ENCODE measurements around the gene NCOA3. TPM values are rescaled to one million over a fixed set of nuclear protein-coding genes. Genes with fewer than 3 reads are reported as not detected.

Gene NCOA3
- total RNA-seq, 1 donor from 2014 or later: 45.9 TPM

DNA sequence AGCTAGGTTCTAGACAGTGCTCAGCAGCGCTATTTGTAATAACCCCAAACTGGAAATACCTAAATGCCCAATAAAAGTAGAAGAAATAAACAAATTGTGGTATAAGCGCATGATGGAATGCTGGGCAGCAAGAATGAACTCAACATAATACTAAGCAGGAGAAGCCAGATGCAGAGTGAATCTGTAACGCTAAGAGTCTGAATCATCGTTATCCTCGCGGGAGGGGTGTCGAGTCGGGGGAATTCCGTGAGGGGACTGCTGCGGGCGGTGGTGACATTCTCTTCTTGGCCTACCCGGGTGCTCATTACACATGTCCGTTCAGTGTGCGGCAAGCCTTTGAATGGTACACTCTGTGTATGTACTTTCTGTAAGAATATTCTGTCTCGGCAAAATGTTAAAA, 199.9 kb downstream of the NCOA3 start:
- peaks cover 16% of the 10 kb centered on the region for H3K36me3 Mint-ChIP-seq
- H3K27me3 Mint-ChIP-seq (ENCODE audit: low read depth): no peaks in the 10 kb centered on the region
- no peaks in the 10 kb centered on the region for H3K9me3 Mint-ChIP-seq
- no peak overlapping the region for H3K4me3 Mint-ChIP-seq
- TF ChIP-seq, protein P1, sequence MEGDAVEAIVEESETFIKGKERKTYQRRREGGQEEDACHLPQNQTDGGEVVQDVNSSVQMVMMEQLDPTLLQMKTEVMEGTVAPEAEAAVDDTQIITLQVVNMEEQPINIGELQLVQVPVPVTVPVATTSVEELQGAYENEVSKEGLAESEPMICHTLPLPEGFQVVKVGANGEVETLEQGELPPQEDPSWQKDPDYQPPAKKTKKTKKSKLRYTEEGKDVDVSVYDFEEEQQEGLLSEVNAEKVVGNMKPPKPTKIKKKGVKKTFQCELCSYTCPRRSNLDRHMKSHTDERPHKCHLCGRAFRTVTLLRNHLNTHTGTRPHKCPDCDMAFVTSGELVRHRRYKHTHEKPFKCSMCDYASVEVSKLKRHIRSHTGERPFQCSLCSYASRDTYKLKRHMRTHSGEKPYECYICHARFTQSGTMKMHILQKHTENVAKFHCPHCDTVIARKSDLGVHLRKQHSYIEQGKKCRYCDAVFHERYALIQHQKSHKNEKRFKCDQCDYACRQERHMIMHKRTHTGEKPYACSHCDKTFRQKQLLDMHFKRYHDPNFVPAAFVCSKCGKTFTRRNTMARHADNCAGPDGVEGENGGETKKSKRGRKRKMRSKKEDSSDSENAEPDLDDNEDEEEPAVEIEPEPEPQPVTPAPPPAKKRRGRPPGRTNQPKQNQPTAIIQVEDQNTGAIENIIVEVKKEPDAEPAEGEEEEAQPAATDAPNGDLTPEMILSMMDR (IDR thresholded peaks at IDR 0.05; ENCODE audit: unreplicated experiment): no peak
- H3K27ac Mint-ChIP-seq: no peak overlapping the region
- no peak for DNase-seq (ENCODE audit: low spot score in 2 of 2, unreplicated experiment in 2 of 2)
- H3K4me1 Mint-ChIP-seq: peaks cover 18% of the 10 kb centered on the region

DNA sequence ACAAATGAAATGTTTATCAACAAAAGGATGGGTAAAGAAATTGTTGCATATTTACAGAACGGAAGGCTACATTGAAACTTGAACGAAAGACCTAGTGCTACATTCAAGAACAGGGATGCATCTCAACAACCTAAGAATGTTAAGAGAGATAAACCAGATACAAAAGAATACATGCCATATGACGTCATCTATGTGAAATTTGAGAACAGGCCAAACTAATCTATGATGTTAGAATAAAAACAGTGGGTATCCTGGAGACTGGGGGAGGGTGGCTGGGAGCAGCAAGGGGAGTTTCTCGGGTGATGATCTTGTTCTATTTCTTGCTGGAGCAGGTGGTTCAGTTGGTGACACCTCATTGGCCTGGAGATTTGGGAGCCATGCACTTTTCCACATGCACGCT, 202.1 kb downstream of the NCOA3 start:
- Mint-ChIP-seq H3K27ac (peak overlapping the region; percentile 74), H3K4me1 (peaks cover 19% of the 10 kb centered on the region), H3K36me3 (peaks cover 16% of the 10 kb centered on the region), H3K9me3 (no peaks in the 10 kb centered on the region), H3K27me3 (ENCODE audit: low read depth) (no peaks in the 10 kb centered on the region), H3K4me3 (no peak overlapping the region)
- TF ChIP-seq, protein P1 (IDR thresholded peaks at IDR 0.05; ENCODE audit: unreplicated experiment): no peak
- no peak for DNase-seq (ENCODE audit: low spot score in 2 of 2, unreplicated experiment in 2 of 2)

DNA sequence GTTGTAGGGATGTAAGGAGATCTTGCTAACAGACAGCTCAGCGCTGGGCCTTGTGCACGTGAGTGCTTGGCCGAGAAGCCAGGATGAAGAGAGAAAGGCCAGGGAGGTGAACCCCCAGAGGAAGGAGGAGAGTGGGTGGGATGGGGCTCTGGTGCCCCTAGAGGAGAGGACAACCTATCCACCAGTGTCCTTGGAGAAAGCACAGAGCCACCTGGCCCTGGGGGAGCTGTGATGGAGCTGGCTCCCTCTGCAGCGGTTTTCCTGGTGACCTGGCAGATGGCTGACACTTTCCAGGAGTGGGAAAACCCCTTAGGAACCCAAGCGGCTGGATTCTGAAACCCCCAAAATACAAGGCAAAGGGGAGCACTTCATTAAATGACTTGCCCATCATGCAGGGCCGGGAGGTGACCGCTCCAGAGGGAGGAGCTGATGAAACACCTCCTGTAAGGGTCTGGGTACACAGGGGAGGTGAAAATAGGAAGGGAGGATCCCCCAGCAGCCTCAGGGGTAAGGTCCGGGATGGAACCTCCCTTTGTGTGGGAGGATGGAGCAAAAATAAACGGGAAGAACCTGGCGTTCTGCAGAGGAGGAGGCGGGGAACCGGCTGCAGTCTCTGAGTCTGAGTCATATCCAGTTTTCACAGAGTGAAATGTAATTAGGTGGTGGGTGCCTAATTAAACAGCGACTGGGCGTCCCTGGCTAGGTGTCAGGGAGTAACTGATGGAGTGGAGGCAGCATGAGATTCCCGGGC, 203.2 kb downstream of the NCOA3 start:
- peaks cover 18% of the 10 kb centered on the region for H3K36me3 Mint-ChIP-seq
- no peaks in the 10 kb centered on the region for H3K27me3 Mint-ChIP-seq (ENCODE audit: low read depth)
- no peaks in the 10 kb centered on the region for H3K9me3 Mint-ChIP-seq
- peaks cover 21% of the 10 kb centered on the region for H3K4me1 Mint-ChIP-seq
- peak overlapping the region; percentile 37 for H3K27ac Mint-ChIP-seq
- DNase-seq (ENCODE audit: low spot score in 2 of 2, unreplicated experiment in 2 of 2): no peak
- no peak overlapping the region for H3K4me3 Mint-ChIP-seq
- TF ChIP-seq, protein P1 (IDR thresholded peaks at IDR 0.05; ENCODE audit: unreplicated experiment): no peak

DNA sequence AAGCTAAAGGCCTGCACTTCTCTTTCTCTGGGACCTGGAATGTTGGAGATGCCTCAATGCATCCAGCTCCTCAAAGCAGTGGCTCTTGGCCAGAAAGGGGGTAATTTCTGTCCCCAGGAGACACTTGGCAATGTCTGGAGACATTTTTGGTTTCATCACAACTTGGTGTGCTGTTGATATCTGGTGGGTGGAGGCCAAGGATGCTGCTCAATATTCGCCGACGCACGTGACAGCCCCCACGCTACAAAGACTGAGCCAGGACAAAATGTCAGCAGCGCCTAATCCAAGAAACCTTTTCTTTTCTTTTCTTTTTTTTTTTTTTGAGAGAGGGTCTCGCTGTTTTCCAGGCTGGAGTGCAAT, 203.8 kb downstream of the NCOA3 start:
- TF ChIP-seq, protein P1 (IDR thresholded peaks at IDR 0.05; ENCODE audit: unreplicated experiment): no peak
- H3K9me3 Mint-ChIP-seq: no peaks in the 10 kb centered on the region
- DNase-seq (ENCODE audit: low spot score in 2 of 2, unreplicated experiment in 2 of 2): no peak
- peaks cover 21% of the 10 kb centered on the region for H3K4me1 Mint-ChIP-seq
- H3K36me3 Mint-ChIP-seq: peaks cover 18% of the 10 kb centered on the region
- H3K27me3 Mint-ChIP-seq (ENCODE audit: low read depth): no peaks in the 10 kb centered on the region
- H3K4me3 Mint-ChIP-seq: no peak overlapping the region
- H3K27ac Mint-ChIP-seq: no peak overlapping the region

DNA sequence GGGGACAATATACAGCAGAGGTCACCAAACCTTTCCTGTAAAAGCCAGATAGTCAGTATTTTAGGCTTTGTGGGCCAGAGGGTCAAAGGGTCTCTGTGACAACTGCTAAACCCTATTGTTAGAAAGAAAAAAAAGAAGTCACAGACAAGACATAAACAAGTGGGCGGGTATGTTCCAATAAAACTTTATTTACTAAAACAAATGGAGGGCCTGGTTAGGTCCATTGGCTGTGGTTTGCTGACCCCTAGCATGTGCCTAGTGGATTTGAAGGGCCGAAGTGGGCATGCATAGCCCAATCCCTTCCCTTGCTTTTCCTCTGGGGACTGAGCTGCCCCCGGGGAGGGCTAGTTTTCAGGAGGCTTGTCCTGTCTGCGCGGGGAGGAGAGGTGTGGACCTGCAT, 204.7 kb downstream of the NCOA3 start:
- peaks cover 14% of the 10 kb centered on the region for H3K36me3 Mint-ChIP-seq
- DNase-seq (ENCODE audit: low spot score in 2 of 2, unreplicated experiment in 2 of 2): no peak

More for the DNA sequence above, 204.7 kb downstream of the NCOA3 start:
- Mint-ChIP-seq H3K9me3 (no peaks in the 10 kb centered on the region), H3K27ac (no peak overlapping the region), H3K4me1 (peaks cover 27% of the 10 kb centered on the region), H3K4me3 (no peak overlapping the region), H3K27me3 (ENCODE audit: low read depth) (no peaks in the 10 kb centered on the region)
- TF ChIP-seq, protein P1 (IDR thresholded peaks at IDR 0.05; ENCODE audit: unreplicated experiment): no peak

Other genes with a start within 250 kb of the NCOA3 start
- 119 to 120 TPM (median 119 TPM) in 3 replicates for gene ZMYND8, start 145.2 kb upstream of the NCOA3 start, total RNA-seq